SHP77 (cell line): Measurements from ENCODE around the gene ELOVL5.
A peak's percentile ranks its signal among the peaks of the same experiment; 100 is the strongest.
"Not testable (repeated sequence)": the region's sequence is repeated elsewhere in the genome, so short reads cannot be mapped to it uniquely, and the experiment has no call there.

Source experiments
- DNase-seq, 2 experiments: peaks; one replicate each; lab custom pipeline; 2025; lab: John Stamatoyannopoulos, UW

The ELOVL5 gene

GRCh38 chr6:53359095-53359842, 10.5 kb upstream of the ELOVL5 start:
- peak; percentile 91 to 93 for DNase-seq

GRCh38 chr6:53358440-53359094, 9.8 kb upstream of the ELOVL5 start:
- no peak for DNase-seq

GRCh38 chr6:53357576-53358360, 9.0 kb upstream of the ELOVL5 start:
- DNase-seq: no peak

- no peak for DNase-seq
These were observed 4.9 kb upstream of the ELOVL5 start for GRCh38 chr6:53353624-53354023.

GRCh38 chr6:53352360-53352759, 3.6 kb upstream of the ELOVL5 start:
- DNase-seq: no peak

GRCh38 chr6:53349209-53349693, 501 bp upstream of the ELOVL5 start:
- no peak for DNase-seq

- peak; percentile 36 to 43 for DNase-seq
These were observed 804 bp downstream of the ELOVL5 start for GRCh38 chr6:53347921-53348370.

GRCh38 chr6:53347250-53347920, 1.4 kb downstream of the ELOVL5 start:
- DNase-seq: no peak

GRCh38 chr6:53346049-53346448, 2.7 kb downstream of the ELOVL5 start:
- DNase-seq: not testable (repeated sequence)

- DNase-seq: no peak
These were observed 3.8 kb downstream of the ELOVL5 start for GRCh38 chr6:53344969-53345368.

- no peak for DNase-seq
These were observed 5.7 kb downstream of the ELOVL5 start for GRCh38 chr6:53343092-53343491.

GRCh38 chr6:53342217-53342616, 6.5 kb downstream of the ELOVL5 start:
- no peak for DNase-seq

- DNase-seq: no peak
These were observed 8.2 kb downstream of the ELOVL5 start for GRCh38 chr6:53340536-53340935.

- no peak for DNase-seq
These were observed 9.3 kb downstream of the ELOVL5 start for GRCh38 chr6:53339424-53339823.

- DNase-seq: no peak
These were observed 10.4 kb downstream of the ELOVL5 start for GRCh38 chr6:53338304-53338703.

GRCh38 chr6:53336070-53336469, 12.7 kb downstream of the ELOVL5 start:
- DNase-seq: no peak

GRCh38 chr6:53335224-53335994, 13.3 kb downstream of the ELOVL5 start:
- DNase-seq: no peak

GRCh38 chr6:53333439-53334408, 15.0 kb downstream of the ELOVL5 start:
- no peak for DNase-seq

GRCh38 chr6:53331678-53332077, 17.1 kb downstream of the ELOVL5 start:
- DNase-seq: no peak

- no peak for DNase-seq
These were observed 18.6 kb downstream of the ELOVL5 start for GRCh38 chr6:53330137-53330536.
